Measurements from ENCODE around the gene ZSCAN12. TPM values are rescaled to one million over a fixed set of nuclear protein-coding genes. Genes with fewer than 3 reads are reported as not detected.

The ZSCAN12 gene
- total RNA-seq, 1 experiment from 2014 or later = 12.6 TPM

DNA sequence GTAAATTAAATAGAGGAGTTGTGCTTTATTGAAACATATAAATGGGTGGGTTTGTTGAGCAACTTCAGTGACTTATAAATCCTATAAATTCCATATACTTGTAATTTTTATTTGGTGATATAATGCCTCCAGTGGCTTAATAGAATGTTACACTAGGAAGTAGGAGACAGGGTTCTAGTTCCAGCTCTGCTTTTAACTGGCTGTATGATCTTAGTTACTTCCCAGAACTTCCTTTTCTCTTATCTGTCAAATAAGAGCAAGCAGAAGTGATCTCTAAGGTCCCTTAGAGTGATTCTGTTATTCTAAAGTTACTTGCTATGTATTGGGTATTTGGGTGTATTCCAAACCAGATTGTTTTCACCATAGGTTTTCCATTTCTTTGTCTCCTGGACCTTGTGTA lies 33.6 kb upstream of the ZSCAN12 start:
- H3K27me3 ChIP-seq (ENCODE audit: insufficient read depth, low read length) = no peaks in the 10 kb centered on the region
- Mint-ChIP-seq H3K4me3 (no peak overlapping the region), H3K36me3 (ENCODE audit: insufficient read depth in 1 of 3, low read depth in 3 of 3) (peaks cover 2 to 23% (median 12%) of the 10 kb centered on the region in 3 experiments; a peak in 5 of 7 replicates), H3K27ac (no peak overlapping the region), H3K27me3 (ENCODE audit: low read depth) (no peaks in the 10 kb centered on the region), H3K4me1 (no peaks in the 10 kb centered on the region), H3K9me3 (no peaks in the 10 kb centered on the region)
- H2BK120ac ChIP-seq (ENCODE audit: low read depth, low read length, poor library complexity, severe bottlenecking) = no peak overlapping the region
- no peak overlapping the region for H2AK5ac ChIP-seq (ENCODE audit: insufficient read length, low read length)
- H4K8ac ChIP-seq (replicated peaks; ENCODE audit: insufficient read length, low read depth, low read length) = no peak overlapping the region
- H3K9me3 ChIP-seq (ENCODE audit: control insufficient read depth, low read depth, low read length) = no peaks in the 10 kb centered on the region
- no peak overlapping the region for H3T11ph ChIP-seq (ENCODE audit: low read length)
- H2BK15ac ChIP-seq (ENCODE audit: low read depth, low read length) = no peak overlapping the region
- peaks cover 2% of the 10 kb centered on the region for H3K79me1 ChIP-seq (ENCODE audit: insufficient read depth, low read depth, low read length, poor library complexity, severe bottlenecking)
- no peaks in the 10 kb centered on the region for H4K20me1 ChIP-seq (ENCODE audit: control insufficient read depth, insufficient read depth, insufficient read length)
- no peak overlapping the region for H3K23ac ChIP-seq (ENCODE audit: insufficient read length, low read depth, low read length)
- H3K14ac ChIP-seq (ENCODE audit: insufficient read depth, low read length) = no peak overlapping the region
- H3K27ac ChIP-seq (ENCODE audit: insufficient read length, low read depth, low read length) = no peak overlapping the region
- no peak overlapping the region for H3K4me2 ChIP-seq (ENCODE audit: insufficient read depth, insufficient read length, low read length)
- no peak for DNase-seq
- H4K91ac ChIP-seq (ENCODE audit: insufficient read length, low read depth, low read length) = no peak overlapping the region
- H2AFZ ChIP-seq (ENCODE audit: low read length) = no peak overlapping the region
- no peak overlapping the region for H3K18ac ChIP-seq (ENCODE audit: insufficient read length, low read depth, low read length)
- no peak overlapping the region for H3K56ac ChIP-seq (ENCODE audit: insufficient read length, low read depth, low read length)
- H2BK20ac ChIP-seq (ENCODE audit: low read depth, low read length, poor library complexity, severe bottlenecking) = no peak overlapping the region
- no peak overlapping the region for H4K5ac ChIP-seq (ENCODE audit: insufficient read length, low read depth, low read length)
- no peaks in the 10 kb centered on the region for H3K79me2 ChIP-seq (ENCODE audit: insufficient read depth, low read length)
- no peaks in the 10 kb centered on the region for H3K4me1 ChIP-seq (ENCODE audit: insufficient read depth, low read length)
- no peak overlapping the region for H3K4ac ChIP-seq (ENCODE audit: low read depth, low read length)
- H2BK5ac ChIP-seq (ENCODE audit: insufficient read length, low read length) = no peak overlapping the region
- H2BK12ac ChIP-seq (ENCODE audit: insufficient read length, low read depth, low read length) = no peak overlapping the region
- no peak overlapping the region for H3K9ac ChIP-seq (ENCODE audit: extremely low read depth, insufficient read length, low read length)
- TF ChIP-seq, protein P1, sequence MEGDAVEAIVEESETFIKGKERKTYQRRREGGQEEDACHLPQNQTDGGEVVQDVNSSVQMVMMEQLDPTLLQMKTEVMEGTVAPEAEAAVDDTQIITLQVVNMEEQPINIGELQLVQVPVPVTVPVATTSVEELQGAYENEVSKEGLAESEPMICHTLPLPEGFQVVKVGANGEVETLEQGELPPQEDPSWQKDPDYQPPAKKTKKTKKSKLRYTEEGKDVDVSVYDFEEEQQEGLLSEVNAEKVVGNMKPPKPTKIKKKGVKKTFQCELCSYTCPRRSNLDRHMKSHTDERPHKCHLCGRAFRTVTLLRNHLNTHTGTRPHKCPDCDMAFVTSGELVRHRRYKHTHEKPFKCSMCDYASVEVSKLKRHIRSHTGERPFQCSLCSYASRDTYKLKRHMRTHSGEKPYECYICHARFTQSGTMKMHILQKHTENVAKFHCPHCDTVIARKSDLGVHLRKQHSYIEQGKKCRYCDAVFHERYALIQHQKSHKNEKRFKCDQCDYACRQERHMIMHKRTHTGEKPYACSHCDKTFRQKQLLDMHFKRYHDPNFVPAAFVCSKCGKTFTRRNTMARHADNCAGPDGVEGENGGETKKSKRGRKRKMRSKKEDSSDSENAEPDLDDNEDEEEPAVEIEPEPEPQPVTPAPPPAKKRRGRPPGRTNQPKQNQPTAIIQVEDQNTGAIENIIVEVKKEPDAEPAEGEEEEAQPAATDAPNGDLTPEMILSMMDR (conservative IDR thresholded peaks at IDR 0.05) = no peak
- no peaks in the 10 kb centered on the region for H3K23me2 ChIP-seq (ENCODE audit: insufficient read length, low read depth, low read length, poor library complexity, severe bottlenecking)

Data from H9 (cell line).